Gastroesophageal sphincter (tissue), 4 donors: ENCODE measurements around the gene ZFYVE1. TPM values are rescaled to one million over a fixed set of nuclear protein-coding genes. Genes with fewer than 3 reads are reported as not detected.

Experiments
- ATAC-seq: fragments of 150-250 bp; one replicate; pipeline ENCODE4 v1.9.1; 2016; ENCODE audit warnings: mild to moderate bottlenecking, moderate library complexity
- H3K27ac ChIP-seq, 4 donors: fragments of 200-600 bp; sonication (generic) in 3 of 4; 1 replicate in 3 of 4; 2 replicates in 1 of 4; pipeline ENCODE4 v1.5.1; 2016 to 2019
- H3K27me3 ChIP-seq: fragments of 200-600 bp; sonication (generic); one replicate; pipeline ENCODE4 v1.5.1; 2019
- H3K36me3 ChIP-seq, 2 donors: fragments of 200-600 bp; sonication (generic); one replicate each; pipeline ENCODE4 v1.5.1; 2019; ENCODE audit warnings: control low read depth in 1 of 2
- H3K4me1 ChIP-seq, 3 donors: fragments of 200-600 bp; sonication (generic); 1 replicate in 2 of 3; 2 replicates in 1 of 3; pipeline ENCODE4 v1.5.1; 2016 to 2019; ENCODE audit warnings: control low read depth in 2 of 3
- H3K4me3 ChIP-seq, 2 donors: fragments of 200-600 bp; sonication (generic); one replicate each; pipeline ENCODE4 v1.5.1; 2019; ENCODE audit warnings: mild to moderate bottlenecking in 1 of 2, moderate library complexity in 1 of 2
- H3K9me3 ChIP-seq, 3 donors: fragments of 200-600 bp; sonication (generic); one replicate each; pipeline ENCODE4 v1.5.1; 2017 to 2019; ENCODE audit warnings: control low read depth in 2 of 3
- EP300 ChIP-seq: sonication (generic); formaldehyde crosslinking; IDR thresholded peaks from one replicate; pipeline ENCODE4 v1.6.1; 2017; ENCODE audit warnings: antibody characterized with exemption, mild to moderate bottlenecking
- POLR2A ChIP-seq, 2 donors: fragments of 450-650 bp; IDR thresholded peaks; one replicate each; pipeline ENCODE4 v1.6.1; 2017; ENCODE audit warnings: antibody characterized with exemption in 2 of 2, mild to moderate bottlenecking in 2 of 2, moderate library complexity in 1 of 2
- POLR2AphosphoS5 ChIP-seq: sonication (generic); formaldehyde crosslinking; IDR thresholded peaks from one replicate; pipeline ENCODE4 v1.6.1; 2017; ENCODE audit warnings: antibody characterized with exemption
- WGBS, 2 donors: methylation state at CpG; one replicate each; pipeline ENCODE4 v1.1.5; 2018; ENCODE audit warnings: low coverage in 1 of 2; 5-methylcytosine and 5-hydroxymethylcytosine counted together
- small RNA-seq, 4 donors: library from RNA; depleted of rRNA; stranded (forward); fragments of <200 nt; gene quantifications; one replicate each; pipeline ENCODE3, GENCODE V24; 2016
- total RNA-seq, 4 donors: library from RNA; depleted of rRNA; stranded (reverse); fragments of >200 nt; gene quantifications; one replicate each; pipeline ENCODE4 v1.1.0, GENCODE V29; 2016
- TF ChIP-seq, protein P1 (sequence below), 4 experiments: fragments of 200-600 bp in 2 of 4; fragments of 450-650 bp in 2 of 4; sonication (generic) in 1 of 4; IDR thresholded peaks; one replicate each; pipeline ENCODE4 v1.5.1; 2017 to 2019; ENCODE audit warnings: antibody characterized with exemption in 4 of 4, mild to moderate bottlenecking in 2 of 4, moderate library complexity in 2 of 4

ZFYVE1 gene
- total RNA-seq, 4 donors from 2014 or later, result 16.7 to 36.7 (median 23.8) TPM

DNA sequence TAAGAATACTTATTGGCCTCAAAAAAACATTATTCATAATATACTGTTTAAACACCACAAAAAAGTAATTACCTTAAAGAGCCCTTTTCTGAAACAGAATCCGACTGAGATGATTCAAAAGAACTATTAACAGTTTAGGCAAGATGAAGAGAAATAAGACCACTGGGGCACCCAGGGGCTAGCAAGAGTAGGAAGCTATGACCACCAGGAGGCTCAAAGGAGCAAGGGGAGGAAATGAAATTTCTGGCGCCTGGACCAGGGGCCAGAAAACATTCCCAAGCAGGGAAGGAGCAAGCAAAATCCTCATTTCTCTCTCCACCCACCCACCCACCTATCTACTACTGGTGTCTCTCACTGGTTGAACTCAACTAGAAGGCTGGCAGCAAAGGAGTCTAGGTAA lies 106.9 kb downstream of the ZFYVE1 start:
- H3K4me1 ChIP-seq, result peaks cover 0 to 5% (median 0%) of the 10 kb centered on the region in 3 donors
- no peak overlapping the region for H3K27ac ChIP-seq
- no peak overlapping the region for H3K4me3 ChIP-seq
- TF ChIP-seq POLR2A (IDR thresholded peaks at IDR 0.05) (no peak), POLR2AphosphoS5 (no peak), EP300 (no peak)
- TF ChIP-seq, protein P1, sequence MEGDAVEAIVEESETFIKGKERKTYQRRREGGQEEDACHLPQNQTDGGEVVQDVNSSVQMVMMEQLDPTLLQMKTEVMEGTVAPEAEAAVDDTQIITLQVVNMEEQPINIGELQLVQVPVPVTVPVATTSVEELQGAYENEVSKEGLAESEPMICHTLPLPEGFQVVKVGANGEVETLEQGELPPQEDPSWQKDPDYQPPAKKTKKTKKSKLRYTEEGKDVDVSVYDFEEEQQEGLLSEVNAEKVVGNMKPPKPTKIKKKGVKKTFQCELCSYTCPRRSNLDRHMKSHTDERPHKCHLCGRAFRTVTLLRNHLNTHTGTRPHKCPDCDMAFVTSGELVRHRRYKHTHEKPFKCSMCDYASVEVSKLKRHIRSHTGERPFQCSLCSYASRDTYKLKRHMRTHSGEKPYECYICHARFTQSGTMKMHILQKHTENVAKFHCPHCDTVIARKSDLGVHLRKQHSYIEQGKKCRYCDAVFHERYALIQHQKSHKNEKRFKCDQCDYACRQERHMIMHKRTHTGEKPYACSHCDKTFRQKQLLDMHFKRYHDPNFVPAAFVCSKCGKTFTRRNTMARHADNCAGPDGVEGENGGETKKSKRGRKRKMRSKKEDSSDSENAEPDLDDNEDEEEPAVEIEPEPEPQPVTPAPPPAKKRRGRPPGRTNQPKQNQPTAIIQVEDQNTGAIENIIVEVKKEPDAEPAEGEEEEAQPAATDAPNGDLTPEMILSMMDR (IDR thresholded peaks at IDR 0.05), result no peak
- no peaks in the 10 kb centered on the region for H3K9me3 ChIP-seq
- no peaks in the 10 kb centered on the region for H3K27me3 ChIP-seq
- no peaks in the 10 kb centered on the region for H3K36me3 ChIP-seq
- no peak for ATAC-seq
- WGBS, 2 donors, result 32 to 72% methylated on average over 2 of the region's 2 CpGs

Small RNA genes lying within 50 kb of the gene (small RNA-seq; reads per million reads assigned to genes)
- 0 reads per million in 4 donors for gene RN7SL586P

Other genes with a start within 250 kb of the ZFYVE1 start
- gene DPF3, start 133.0 kb downstream of the ZFYVE1 start, total RNA-seq, result 1 to 10 TPM in 2 of 4 donors, under 1 TPM in 2; 0.13 to 4.4 (median 2.1) TPM
- gene DCAF4, start 100.6 kb downstream of the ZFYVE1 start, total RNA-seq, result 10 to 100 TPM in 3 of 4 donors, 1 to 10 TPM in 1; 9.0 to 22.6 (median 19.8) TPM
- gene RBM25, start 31.4 kb upstream of the ZFYVE1 start, total RNA-seq, result 10 to 100 TPM; 18.2 to 83.9 (median 41.9) TPM
- 10 to 100 TPM; 40.1 to 54.6 (median 45.9) TPM for gene PSEN1, start 109.4 kb upstream of the ZFYVE1 start, total RNA-seq
- gene PAPLN, start 210.4 kb upstream of the ZFYVE1 start, total RNA-seq, result 10 to 100 TPM; 13.4 to 47.7 (median 28.2) TPM